ENCODE measurements around the gene ZNF521.

GRCh38 chr18:25077038-25077943 lies 274.7 kb downstream of the ZNF521 start:
- TF ChIP-seq CTCF (IDR thresholded peaks at IDR 0.05) (no peak), ZFX (IDR thresholded peaks at IDR 0.05; ENCODE audit: borderline replicate concordance) (no peak)

All from 22Rv1 (cell line).